ENCODE measurements around the gene MT4. TPM values are rescaled to one million over a fixed set of nuclear protein-coding genes. Genes with fewer than 3 reads are reported as not detected.
"Not testable (repeated sequence)": the region's sequence is repeated elsewhere in the genome, so short reads cannot be mapped to it uniquely, and the experiment has no call there.

Gene MT4
- polyA plus RNA-seq, 4 donors: not detected

DNA sequence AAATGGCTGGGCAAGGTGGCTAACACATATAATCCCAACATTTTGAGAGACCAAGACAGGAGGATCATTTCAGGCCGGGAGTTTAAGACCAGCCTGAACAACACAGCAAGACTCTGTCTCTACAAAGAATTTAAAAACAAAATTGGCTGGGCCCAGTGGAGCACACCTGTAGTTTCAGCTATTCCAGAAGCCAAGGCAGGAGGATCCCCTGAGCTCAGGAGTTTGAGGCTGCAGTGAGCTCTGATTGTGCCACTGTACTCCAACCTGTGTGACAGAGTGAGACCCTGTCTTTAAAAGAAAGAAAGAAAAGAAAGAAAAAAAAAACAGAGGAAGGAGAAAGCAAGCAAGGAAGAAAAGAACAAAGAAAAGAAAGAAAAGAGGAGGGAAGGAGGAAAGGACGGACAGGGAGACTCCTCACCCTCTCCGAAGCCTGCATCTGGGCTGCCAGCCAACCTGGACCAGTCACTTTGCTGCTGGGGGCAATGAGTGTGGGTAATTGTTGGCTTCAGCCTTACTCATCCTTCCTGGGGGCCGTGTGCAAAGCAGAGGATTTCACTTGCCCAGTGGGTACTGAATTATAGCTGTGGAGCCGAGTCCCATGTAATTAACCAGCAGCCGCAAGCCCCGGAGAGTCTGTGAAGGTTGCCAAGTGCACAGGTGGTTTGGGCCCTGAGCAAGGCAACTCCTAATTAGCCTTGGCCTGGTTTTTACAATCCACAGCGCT, 6.7 kb upstream of the MT4 start:
- no peak for DNase-seq (ENCODE audit: low read depth in 4 of 4, low spot score in 3 of 4)

DNA sequence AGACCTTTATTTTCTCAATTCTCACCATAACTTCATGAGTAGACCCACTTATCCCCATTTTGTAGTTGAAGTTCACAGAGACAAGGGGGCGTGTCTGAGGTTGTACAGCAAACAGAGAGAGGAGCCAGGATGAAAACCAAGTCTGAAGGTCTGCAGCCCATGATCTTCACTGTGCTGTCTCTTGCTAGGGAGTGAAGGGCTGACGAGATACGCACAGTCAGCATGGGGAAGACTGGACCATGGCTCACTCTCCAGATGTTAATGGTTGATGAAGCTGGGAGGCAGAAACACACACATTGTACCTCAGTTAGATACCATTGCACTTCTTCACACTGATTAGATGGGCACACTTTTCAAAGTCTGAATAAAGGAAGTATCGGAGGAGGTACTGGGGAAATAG, 5.8 kb upstream of the MT4 start:
- DNase-seq (ENCODE audit: low read depth in 4 of 4, low spot score in 3 of 4): no peak

DNA sequence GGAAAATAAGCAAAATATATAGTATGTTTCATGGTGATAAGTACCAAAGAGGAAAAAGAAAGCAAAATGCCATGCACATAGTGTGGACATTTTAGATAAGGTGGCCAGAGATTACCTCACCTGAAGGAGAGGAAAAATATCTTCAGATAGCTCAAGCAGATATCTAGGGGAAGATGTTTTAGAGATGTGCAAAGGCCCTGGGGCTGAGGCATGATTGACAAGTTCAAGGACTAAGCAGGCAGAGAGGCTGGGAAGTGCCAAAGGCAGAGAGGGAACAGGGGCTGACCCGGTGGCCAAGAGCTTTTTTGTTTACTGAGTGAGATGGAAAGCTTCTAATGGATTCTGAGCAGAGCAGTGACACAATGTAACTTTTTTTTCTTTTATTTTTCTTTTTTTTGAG, 4.4 kb upstream of the MT4 start:
- DNase-seq (ENCODE audit: low read depth in 4 of 4, low spot score in 3 of 4): no peak

DNA sequence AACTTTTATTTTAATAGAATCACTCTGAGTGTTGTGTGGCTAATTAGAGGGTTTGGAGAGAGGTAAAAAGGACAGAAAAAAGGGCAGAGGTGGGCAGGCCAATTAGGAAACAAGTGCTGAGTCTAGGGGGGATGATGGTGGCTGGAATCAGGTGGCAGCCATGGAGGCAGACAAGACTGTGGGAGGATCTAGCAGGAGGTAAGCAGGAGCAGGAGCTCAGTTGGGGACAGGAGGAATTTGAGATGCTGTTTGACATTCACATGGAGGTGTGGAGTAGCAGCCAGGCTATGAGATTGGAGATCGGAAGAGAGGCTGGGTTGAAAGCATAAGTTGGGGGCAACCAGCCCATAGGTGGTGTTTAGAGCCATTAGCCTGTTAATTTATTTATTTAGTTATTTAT, 3.7 kb upstream of the MT4 start:
- no peak for DNase-seq (ENCODE audit: low read depth in 4 of 4, low spot score in 3 of 4)

DNA sequence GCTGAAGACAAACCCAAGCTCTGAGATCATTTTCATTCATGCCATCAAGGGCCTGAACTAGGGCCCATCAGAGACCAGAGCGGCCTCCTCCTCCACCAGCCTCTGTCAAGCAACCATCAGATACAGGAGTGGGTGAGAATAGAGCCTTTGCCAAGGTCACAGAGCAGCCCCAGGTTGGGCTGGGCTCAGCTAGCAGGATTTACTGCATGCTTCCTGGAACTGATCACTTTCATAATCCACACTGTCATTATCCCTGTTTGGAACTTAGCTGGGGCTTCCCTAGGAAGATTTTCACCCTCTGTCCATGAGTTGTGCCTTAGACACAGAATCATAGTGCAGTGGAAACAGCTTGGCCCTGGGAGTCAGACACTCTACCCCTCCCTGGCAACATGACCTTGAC, 5.1 kb downstream of the MT4 start:
- no peak for DNase-seq (ENCODE audit: low read depth in 4 of 4, low spot score in 3 of 4)

DNA sequence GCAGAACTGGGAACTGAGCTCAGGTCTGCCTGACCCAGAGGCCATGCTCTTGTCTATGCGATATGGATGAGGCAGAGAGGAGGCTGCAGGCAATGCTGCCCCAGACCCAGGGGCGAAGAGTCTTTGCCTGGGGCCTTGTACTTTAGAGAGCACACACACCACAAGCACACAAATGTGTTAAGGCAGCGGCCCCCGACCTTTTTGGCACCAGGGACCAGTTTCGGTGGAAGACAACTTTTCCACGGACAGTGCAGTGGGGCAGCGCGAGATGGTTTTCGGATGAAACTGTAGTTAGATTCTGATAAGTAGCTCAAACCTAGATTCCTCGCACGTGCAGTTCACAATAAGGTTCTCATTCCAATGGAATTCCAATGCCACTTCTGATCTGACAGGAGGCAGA, 6.7 kb downstream of the MT4 start:
- no peak for DNase-seq (ENCODE audit: low read depth in 4 of 4, low spot score in 3 of 4)

DNA sequence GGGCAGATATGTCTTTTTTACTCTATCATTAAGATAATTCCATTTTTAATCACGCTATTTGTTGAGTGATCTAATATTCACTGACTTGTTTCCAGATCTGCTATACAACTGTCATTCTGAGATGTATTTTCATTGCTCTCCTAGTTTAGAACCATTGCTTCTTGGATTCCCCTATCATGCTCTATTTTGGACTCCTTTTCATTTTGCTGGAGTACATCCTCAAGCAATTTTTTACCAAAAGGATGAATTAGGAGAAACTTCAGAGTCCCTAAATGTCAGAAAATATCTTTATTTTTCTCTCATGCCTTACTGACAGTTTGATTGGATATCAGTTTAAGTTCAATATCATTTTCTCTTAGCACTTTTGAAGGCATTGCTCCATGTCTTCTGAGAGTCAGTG, 9.8 kb downstream of the MT4 start:
- DNase-seq (ENCODE audit: low read depth in 4 of 4, low spot score in 3 of 4): no peak

DNA sequence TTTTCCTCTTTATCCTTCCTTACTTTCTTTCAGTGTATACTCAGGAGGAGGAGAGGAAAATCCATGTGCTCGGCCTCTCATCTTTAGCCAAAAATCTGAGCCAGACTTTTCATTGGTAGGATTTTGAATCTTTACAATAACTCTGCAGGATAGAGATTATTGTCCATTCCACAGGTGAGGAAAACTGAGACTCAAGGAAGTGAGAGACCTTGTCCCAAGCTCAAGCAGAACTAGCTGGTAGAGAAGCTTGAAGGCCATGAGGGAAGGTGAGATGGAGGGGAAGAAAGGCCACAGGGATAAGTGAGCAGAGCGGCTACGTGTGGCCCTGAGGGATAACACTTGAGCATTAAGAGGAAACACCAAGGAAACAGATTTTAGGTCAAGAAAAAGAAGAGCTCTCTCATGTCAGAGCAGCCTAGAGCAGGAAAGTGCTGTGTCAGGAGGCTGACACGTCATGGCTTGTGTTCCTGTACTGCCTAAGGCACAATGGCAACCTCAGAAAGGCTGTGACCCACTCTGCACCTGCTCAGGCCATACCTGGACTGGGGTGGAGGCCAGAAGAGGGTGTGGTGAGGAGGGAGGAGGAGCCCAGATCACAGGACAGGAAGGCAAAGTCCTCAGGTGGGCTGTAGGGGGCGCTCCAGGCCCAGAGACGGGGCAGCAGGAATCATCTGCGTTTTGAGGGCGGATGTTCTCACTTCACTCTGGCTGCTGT, 11.9 kb downstream of the MT4 start:
- DNase-seq (ENCODE audit: low read depth in 4 of 4, low spot score in 3 of 4): peak in 1 of 4 donors; percentile 11

DNA sequence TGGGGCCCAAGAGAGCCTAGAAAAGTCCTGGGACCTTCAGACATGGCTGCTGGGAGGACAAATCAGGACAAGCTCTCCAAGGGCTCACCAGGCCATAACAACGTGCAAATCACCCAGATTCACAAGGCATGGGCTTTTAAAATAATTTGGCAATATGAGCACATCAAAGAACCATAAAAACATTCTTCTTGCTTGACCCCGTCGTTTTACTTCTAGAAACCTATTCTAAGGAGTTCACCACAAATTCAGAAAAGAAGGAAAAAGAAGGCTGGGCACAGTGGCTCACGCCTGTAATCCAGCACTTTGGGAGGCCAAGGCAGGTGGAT, 12.4 kb downstream of the MT4 start:
- no peak for DNase-seq (ENCODE audit: low read depth in 4 of 4, low spot score in 3 of 4)

DNA sequence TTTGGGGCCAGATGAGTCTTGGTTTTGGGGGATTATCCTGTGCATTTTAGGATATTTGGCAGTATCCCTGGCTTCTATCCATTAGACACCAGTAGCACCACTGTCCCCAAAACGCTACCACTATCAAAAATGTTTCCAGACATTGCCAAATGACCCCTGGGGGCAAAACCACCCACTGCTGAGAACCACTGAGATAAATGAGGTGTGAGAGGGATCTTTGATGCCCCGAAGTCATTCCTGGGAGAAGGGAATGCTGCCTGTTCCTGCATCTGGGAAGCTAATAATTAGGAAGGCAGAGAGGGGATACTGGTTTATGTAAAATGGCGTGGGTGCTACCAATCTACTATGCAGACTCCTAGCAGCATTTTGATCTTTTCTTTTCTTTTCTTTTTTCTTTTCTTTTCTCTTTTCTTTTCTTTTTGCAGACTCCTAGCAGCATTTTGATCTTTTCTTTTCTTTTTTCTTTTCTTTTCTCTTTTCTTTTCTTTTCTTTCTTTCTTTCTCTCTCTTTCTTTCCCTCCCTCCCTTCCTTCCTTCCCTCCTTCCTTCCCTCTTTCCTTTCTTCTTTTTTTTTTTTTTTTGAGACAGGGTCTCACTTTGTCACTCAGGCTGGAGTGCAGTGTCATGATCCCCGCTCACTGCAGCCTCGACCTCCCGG, 15.6 kb downstream of the MT4 start:
- no peak for DNase-seq (ENCODE audit: low read depth in 4 of 4, low spot score in 3 of 4)

DNA sequence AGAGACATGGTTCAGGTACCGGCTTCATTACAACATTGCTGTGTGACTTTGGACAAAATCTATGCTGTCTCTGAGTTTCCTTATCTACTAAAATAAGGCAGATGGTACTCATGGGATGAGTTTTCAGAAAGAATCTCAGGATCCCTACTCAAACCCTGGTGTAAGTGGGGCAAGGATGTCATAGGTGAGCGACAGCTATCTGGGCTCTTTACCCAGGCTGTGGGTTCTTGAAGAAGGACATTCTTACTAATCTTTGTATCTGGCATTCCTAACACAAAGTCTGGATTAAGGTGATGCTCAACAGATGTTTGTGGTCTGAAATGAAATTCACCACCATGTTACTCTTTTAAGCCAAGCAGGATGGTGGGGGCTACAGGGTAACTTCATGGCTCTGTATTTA, 18.0 kb downstream of the MT4 start:
- DNase-seq (ENCODE audit: low read depth in 4 of 4, low spot score in 3 of 4): not testable (repeated sequence)

DNA sequence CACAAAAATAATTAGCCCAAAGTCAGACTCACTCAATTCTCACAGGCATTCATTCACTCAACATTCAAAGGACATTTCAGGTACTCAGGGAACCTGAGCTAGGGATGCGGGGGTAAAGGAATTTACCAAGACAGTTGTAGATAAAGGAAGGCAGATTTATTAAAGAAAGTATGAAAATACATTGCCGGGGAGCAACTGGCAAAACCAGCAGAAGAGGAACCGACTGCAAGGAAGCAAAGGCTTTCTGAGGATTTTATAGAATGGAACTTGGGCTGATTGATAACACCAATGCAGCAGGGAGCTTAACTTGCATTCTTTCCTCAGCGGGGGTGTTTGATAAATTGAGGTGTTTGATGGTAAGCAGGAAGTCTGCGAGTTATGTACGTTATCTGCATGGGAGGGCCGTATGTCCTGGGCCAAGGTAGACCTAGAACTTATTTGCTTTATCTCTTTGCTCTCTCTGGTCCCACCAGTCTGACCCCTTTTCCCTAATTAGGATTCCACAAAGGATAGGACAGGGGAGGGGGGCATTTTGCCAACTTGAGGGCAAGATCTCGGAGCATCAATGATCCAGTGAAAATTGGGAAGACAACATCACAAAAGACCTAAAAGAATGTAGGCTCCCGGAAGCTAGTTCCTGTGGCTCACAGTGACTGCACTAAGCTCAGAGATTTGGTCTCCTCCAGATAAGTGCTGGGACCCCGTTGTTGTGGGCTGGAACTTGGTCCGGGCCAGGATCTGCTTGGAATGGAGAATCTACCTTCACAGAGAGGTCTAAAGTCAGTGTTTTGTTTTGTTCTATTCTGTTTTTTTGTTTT, 18.7 kb downstream of the MT4 start:
- DNase-seq (ENCODE audit: low read depth in 4 of 4, low spot score in 3 of 4): no peak

DNA sequence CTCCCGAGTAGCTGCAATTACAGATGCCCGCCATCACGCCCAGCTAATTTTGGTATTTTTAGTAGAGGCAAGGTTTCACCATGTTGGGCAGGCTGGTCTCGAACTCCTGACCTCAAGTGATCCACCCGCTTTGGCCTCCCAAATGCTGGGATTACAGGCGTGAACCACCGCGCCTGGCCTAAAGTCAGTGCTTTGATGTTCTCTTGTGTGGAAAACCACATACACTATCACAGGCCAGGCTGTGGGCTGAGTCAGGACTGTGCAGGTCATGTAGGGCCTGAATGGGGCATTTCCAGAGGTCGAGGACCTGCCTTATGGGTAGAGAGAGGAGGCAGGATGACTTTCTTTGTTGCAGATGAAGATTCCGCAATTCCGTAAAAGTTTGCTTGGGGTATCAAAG, 19.4 kb downstream of the MT4 start:
- DNase-seq (ENCODE audit: low read depth in 4 of 4, low spot score in 3 of 4): no peak

DNA sequence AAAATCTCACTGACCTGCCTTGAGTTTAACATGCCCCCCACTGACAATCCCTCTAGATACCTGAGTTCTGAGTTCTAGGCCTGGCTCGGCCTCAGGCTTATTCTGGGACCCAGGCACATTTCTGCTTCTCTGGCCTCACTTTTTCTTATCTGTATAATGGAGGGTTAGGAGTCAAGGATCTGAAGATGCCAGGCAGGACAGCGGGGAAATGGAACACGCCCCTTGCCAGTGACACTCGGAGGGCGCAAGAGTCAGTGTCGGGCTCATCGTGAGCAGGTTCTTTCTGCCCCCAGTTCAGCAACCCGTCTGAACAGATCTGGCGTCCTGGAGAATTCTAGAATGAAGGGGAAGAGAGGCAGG, 23.9 kb downstream of the MT4 start:
- DNase-seq (ENCODE audit: low read depth in 4 of 4, low spot score in 3 of 4): no peak

DNA sequence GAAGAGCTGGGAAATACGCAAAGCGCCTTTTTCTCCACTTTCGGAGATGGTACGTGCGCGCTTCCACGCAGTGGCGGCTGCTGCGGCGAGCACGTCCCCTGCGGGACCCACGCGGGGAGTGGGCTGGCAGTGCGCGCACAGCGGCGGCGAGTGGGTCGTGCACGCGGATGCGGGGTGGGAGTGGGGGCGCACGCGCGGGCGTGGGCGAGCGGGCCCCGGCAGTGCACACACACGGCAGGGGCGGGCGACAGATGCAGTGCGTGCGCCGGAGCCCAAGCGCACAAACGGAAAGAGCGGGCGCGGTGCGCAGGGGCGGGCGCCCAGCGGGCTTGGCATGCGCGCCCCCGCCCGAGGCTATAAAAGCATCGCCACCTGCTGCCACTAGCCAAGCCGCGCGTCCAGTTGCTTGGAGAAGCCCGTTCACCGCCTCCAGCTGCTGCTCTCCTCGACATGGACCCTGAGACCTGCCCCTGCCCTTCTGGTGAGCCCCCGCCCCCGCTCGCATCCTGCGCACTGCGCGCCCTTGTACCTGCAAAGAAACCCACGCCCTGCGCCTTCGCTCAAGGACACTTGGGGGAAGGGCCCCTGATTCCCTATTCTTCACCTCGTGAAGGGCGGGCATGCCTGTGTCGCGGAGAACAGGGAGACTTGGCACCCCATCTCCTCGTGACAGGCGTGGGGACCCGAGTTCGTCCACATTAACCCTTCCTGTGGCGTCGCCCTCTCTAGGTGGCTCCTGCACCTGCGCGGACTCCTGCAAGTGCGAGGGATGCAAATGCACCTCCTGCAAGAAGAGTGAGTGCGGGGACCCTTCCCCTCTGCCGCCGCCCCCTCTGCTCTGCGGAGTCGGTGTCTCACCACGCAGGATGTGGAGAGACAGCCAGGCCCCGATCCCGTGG, 24.5 kb downstream of the MT4 start, which contains the start of gene MT3:
Gene MT3 (plus strand): TSS at position 388 of the 899 bp plus-strand sequence. CDS start 63 bp downstream, at position 451.
- DNase-seq (ENCODE audit: low read depth in 4 of 4, low spot score in 3 of 4): no peak

DNA sequence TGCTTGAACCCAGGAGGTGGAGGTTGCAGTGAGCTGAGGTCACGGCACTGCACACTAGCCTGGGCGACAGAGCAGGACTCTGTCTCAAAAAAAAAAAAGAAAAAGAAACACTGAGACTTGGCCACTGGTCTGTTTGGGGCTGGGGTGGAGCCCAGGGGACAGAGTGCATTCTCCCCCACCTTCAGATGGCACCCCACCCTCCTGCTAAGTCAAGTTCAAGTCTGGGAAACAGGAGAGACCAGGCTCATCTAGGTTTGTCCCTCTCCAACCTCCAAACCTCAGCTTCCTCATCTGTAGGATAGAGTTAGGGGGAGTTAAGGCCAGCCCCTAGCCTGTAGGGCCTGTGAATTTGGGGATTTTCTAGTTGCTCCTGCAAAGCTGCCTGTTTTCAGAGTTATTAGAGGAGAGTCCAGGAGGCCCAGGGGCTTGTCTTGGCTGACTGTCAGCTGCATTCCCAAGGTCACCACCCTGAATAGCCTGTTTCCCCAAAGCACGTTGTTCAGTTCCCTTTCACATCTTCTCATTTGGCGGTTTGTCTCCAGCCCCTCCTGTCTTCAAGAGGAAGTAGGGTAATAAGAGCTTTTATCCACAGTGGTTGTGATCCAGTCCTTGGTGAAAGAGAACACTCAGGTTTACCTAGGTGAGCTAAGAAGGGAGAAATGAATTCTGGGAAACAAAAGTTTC, 26.6 kb downstream of the MT4 start:
- no peak for DNase-seq (ENCODE audit: low read depth in 4 of 4, low spot score in 3 of 4)

DNA sequence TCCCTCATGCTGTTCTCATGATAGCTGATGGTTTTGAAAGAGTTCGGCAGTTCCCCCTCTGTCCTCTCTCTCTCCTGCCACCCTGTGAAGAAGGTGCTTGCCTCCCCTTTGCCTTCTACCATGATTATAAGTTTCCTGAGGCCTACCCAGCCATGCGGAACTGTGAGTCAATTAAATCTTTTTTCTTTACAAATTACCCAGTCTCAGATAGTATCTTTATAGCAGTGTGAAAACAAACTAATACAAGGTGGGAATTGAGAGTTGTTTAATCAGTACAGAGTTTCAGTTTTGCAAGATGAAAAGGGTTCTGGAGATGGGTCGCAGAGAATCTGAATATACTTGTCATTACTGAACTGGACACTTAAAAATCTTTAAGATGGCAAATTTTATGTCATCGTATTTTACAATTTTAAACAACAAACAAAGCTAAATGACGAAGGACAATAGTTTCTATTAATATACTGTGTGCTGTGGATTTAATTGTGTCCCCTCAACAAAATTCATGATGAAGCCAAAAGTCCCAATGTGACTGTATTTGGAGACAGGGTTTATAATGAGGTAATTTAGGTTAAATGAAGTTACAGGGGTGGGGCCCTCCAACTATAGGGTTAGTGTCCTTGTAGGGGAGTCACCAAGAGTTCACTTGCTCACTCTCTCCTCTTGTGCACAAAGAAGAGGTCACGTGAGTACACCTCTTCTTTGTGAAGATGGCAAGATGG, 28.9 kb downstream of the MT4 start:
- no peak for DNase-seq (ENCODE audit: low read depth in 4 of 4, low spot score in 3 of 4)

DNA sequence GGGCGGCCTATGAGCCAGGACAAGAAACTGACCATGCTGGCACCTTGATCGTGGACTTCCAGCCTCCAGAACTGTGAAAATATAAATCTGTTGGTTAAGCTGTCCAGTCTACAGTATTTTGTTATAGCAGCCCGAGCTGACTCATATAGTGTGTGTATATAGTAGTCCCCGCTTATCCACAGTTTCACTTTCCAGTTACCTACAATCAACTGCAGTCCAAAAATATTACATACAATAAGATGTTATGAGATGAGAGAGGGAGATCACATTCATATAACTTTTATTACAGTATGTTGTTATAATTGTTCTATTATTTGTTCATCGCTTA, 29.4 kb downstream of the MT4 start:
- DNase-seq (ENCODE audit: low read depth in 4 of 4, low spot score in 3 of 4): no peak

DNA sequence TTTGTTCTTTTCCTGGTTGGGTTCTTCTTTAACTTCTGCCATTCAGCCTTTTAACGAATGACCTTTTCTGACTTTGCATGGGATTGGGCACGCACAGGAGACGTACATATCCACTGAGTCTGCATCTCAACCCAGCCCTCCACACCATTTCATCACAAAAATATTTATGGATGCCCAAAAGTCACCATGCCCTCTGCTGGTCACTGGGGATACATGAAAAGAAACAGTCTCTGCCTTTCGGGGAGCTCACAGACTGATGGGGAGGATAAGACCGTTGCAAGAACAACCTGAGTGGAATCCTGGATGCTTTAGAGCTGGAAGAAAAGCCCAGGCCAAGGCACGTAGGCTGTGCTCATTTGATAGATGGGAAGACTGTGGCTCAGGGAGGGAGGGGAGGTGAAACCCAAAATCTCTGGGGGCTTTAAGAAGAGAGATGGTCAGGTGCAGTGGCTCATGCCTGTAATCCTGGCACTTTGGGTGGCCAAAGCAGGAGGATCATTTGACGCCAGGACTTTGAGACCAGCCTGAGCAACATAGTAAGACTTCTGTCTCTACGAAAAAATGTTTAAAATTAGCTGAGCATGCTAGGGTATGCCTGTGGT, 35.6 kb downstream of the MT4 start:
- DNase-seq (ENCODE audit: low read depth in 4 of 4, low spot score in 3 of 4): no peak
